NCI-H526 (cell line): ENCODE results near the gene ABHD12B.
"Not testable (repeated sequence)": the region's sequence is repeated elsewhere in the genome, so short reads cannot be mapped to it uniquely, and the experiment has no call there.

Experiments
- DNase-seq, 2 experiments: peaks; one replicate each; lab custom pipeline; 2025; lab: John Stamatoyannopoulos, UW

Gene ABHD12B

DNA sequence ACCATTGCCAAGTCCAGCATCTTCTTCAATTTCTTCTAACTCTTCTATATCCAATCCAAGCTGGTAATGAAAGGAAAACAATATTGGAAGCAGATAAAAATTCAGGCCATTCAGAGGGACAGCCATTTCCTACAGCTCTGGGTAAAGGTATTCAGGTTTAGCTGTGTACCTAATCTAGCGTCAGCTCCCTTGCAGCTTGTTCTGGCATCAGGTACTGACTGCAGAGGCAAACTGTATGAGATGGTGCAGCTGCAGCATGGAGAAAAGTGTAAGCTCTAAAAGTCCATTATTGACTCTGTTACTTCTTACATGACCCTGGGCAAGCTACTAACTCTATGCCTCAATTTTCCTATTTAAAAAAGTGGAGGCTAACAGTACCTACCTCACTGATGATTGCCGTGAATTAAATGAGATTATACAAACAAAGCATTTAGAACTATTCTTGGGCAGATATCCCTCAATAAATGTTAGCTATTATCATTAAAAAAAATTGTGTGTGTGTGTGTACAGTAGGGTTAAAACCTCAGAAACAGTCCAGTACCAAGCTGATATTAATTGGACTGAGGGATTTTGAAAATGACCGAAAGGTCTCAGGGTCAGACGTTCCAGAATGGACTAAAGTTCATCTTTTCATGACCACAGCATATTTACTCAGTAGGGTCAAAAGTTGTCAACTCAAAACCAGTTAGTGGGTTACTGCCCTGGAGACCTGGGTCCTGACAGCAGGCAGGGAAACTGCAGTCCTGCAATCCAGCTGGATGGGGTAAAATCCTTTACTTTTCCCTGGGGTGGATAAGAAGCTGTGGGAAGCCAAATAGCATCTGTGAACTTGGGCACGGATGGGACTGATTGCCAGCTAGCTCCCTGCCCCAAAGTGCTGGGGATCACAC, 63.5 kb downstream of the ABHD12B start:
- no peak for DNase-seq

DNA sequence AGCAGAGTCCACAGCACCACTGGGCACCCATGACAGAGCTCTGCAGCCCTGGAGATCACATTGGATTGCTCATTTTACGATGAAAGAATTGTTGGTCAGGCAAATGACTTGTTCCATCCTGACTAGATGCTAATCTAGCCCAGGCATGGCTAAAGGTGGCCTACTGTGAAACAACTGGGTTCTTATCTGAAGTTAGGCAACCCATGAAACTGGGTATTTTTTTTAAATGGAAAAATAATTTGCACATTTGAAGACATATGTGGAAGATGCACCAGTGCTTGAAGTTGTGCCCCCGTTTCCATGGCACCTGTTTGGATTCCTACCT, 64.1 kb downstream of the ABHD12B start:
- DNase-seq = no peak

DNA sequence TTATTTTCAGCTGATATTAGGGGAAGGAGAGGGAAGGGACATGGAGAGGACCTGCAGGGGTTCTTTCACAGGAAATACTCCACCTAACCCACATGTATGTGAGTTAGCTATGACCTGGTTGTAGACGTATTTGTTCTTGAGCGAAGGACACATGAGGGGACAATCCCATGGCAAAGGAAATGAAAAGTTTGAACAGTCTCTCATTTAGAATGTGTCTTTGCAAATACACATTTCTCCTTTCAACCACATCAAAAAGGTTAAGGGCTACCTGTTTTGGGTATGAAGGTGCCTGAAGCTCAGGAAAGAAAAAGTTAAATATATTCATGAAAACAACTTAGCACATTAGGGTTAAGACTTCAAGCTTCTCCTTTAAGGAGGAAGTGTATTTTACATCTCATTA, 65.0 kb downstream of the ABHD12B start:
- no peak for DNase-seq

DNA sequence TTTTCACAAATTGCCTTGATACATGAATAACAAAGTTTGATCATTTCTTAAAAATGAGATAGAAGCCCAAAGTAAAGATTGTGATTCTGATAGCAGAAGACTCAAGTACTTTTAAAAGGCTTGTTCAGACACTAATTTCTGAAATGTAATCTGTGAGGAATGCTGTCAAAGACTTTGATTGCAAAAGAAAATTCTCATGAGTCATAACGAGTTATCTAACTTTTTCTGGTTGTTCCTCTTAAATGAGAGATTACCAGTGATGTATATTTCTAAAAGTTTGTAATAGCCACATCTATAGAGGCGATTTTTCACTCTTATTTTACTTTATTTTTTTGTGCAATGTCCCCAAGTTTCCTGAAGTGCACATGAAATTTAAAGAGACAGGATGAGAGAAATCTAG, 65.5 kb downstream of the ABHD12B start:
- DNase-seq = no peak

DNA sequence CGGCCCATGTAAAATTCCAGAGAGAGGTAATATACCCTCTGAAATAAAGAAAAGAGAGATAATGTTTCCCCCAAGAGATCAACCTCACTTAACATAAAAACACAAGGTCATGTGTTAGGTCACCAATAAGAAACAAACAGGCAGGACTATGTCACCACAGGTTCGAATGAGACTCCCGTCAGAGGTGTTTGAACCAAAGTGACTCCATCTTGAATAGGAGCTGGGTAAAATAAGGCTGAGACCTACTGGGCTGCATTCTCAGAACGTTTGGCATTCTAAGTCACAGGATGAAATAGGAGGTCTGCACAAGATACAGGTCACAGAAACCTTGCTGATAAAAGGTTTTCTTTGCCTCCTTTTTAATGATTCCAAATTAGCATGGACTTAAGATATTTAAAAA, 65.9 kb downstream of the ABHD12B start:
- no peak for DNase-seq

DNA sequence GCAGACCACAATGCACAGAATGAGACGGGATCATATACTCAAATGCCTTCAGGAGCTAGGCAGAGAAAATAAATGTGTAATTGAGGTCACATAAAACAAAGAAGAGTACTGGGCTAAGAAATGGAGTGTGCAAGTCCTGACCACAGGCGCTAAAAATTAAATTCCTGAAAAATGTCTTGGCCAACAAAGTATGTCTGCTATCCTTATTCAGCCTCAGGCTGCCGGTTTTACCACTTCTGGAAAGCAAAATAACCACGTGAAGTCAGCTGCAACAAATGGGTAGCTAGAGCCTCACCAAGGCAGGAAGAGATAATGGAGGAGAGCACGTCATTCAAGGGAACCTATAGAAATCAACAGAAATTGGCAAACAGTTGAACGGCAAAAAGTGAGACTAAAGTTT, 69.3 kb downstream of the ABHD12B start:
- DNase-seq = no peak

DNA sequence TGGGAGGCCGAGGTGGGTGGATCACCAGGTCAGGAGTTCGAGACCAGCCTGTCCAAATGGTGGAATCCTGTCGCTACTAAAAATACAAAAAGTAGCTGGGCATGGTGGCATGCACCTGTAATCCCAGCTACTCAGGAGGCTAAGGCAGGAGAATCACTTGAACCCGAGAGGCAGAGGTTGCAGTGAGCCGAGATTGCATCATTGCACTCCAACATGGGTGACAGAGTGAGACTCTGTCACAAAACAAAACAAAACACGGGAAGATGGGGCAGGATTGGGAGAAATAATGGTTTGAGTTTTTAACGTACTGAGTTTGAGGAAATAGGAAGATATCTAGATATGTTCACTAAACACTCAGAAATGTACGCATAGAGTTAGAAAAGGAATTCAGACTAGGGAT, 69.8 kb downstream of the ABHD12B start:
- not testable (repeated sequence) for DNase-seq

DNA sequence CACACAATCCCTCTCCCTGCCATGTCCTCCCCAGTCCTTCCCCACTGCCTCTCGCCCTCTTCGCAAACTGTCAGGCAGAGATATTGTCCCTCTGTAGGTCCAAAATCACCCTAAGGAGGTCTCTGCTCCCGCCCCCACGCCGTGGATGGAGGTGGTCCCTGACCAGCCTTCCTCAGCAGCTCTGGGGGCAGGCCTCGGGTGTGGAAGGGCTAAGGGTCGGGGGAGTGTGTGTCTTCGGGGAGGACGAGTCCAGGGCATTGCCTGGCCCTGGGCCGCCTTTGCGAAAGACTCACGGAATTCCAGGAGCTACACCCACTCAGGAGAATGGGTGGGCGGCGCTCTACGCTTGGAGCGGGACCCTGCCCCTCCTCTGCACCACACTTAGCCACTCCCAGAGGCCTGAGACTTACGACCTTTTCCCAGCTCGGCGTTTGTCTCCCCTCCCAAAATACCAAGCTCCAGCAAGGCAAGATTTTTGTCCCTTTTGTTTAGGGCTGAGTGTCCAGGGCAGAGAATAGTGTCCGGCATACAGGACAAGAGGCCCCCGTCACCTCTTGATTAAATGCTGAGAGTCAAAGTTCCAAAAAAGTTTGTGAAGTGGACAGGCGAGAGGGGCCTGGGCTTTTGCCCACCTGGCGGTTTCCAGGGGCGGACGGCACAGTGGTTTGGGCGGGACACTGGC, 71.5 kb downstream of the ABHD12B start:
- no peak for DNase-seq

DNA sequence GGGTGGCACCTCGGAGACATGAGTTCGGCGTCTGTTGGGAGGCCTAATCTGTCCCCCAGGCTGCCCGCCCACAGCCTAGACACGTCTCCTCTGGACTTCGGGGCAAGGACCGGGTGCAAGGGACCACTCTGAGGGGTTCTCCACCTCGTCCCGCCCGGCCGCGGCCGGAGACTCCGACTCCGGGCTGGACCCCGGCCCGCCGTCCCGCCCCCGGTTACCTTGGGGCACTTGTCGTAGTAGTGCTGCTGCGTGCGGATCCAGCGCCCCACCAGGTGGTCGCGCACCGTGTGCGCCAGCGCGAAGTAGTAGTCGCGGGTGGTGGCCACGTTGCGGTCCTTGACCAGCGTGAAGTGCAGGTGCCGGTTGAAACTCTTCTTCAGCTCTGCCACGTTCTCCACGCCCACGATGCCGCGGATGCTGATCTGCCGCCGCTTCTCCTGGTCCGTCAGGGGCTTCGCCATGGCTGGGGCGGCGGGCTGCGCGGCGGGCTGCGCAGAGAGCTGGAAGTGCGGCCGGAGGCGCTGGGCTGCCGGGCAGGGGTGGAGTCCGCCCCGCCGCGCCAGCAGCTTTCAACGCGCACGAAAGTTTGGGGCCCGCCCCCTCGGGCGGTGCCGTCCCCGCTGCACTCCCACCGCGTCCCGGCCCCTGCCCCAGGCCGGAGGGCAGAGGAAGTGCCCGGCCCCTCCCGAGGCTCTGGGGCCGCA, 72.2 kb downstream of the ABHD12B start, which contains the start of gene PYGL:
Gene PYGL, minus strand, starts transcription at position 541 of the 704 bp plus-strand sequence. Its CDS starts 80 bp downstream, at position 461.
- peak in 1 of 2 experiments; percentile 71 for DNase-seq

DNA sequence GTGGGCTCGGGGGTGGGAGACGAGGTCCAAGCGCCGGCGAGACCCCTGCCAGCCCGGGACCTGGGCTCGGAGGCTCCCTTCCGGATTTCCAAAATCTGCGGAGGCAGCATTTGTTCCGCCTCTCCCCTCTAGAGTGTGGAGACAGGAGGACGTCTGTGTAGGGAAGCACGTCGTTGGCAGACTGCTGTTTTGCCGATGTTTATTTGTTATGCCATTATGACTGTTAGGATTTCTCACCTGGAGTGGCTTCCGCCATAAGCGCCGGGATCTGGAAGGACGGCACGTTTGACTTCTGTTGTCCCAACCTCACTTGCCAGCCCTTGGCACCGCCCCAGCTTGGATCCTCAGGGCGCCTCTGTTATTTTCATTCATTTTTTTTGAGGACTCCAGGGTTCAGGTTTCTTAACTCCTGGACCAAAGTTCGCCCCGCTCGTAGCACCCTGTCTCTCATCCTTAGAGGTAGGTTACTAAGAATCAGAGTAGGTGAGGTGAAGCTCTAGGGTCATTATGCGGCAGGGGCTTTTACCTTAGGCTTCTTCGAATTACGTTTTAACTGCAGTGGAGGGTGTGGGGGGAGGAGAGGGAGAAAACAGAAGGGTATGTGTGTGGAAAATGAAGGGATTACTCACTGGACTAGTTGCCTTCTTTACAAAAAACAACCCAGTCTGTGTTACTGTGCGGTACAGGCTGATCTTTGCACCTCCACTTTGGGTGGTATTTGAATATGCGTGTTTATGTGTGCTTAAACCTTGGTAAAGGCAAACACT, 73.0 kb downstream of the ABHD12B start:
- DNase-seq = peak in 1 of 2 experiments; percentile 55

DNA sequence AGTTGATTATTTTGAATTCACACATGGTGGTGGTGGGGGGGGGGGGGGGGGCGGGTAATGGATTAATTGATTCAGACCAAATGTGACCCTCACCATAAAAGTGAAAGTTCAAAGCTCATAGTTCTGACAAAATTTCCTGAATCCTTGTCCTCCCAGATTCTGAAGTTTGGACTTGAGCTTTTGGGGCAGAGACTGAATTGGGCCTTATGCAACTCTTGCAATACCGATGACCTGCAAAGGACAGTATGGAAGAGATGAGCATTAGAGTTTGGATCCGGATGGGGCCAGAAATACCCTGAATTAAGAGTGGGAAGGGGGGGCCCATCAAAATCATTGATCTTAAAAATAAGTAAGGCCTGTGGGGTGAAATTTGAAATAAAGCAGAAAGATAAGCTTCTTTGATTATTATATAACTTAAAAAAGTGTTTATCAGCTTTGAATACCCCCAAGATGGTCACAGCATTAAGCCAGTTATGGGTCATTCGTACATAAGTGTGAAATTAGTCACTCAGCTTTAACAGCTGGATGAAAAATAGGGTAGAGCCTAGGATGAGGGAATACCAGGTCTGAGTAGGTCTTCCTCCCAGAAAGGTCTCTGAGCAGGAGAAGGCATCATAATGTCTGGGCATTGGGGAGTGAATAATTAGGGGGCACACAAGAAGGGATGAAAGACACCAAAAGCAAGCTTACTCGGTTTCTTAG, 74.5 kb downstream of the ABHD12B start:
- DNase-seq = no peak

DNA sequence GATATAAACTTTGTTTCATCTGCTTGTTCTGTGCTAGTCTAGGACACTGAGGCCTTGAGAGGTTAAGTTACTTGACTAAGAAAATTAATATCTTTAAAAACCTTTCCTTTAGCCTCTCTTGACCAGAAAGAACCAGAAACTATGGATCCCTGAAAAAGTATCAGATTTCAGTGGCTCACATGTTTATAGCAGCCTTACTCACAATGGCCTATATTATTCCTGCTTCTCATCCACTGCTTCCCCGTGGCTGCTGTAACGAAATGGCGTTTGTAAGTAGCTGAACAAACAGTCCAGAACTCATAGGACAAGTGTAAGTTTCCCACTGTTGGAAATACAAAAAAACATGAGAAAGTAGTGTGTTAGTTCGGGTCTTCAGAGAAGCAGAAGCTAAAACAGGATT, 75.6 kb downstream of the ABHD12B start:
- no peak for DNase-seq

DNA sequence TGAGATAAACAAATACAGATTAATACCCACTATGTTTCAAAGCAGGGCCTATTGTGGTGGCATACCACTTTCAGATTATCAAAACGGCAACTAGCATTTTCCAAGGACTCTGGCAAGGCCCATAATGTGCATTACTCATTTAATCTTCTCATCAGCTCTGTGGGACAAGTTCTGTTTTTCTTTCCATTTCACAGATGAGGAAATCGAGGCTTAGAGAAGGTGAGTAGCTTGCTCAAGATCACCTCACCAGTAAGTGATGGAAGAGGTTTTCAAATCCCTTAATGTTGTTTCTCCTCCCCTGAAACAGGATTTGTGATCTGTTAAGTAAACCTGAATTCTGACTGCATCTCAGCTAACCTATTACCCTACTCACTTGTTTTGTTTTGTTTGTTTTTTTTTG, 76.4 kb downstream of the ABHD12B start:
- DNase-seq = no peak

DNA sequence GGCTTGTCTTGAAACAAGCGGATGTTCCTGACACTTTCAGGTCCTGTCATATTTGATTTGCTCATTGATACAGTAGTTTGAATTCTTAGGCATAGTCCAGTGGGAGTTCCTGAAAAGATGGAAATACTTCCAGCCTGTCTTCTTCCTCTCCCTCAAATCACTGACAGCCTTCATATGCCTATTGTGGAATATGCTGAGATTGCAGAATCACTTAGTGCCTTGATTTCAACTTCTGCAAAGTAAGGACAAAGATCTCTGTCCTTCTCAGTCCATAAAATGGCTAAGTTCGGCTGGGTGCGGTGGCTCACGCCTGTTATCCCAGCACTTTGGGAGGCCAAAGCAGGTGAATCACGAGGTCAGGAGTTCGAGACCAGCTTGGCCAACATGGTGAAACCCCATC, 79.2 kb downstream of the ABHD12B start:
- DNase-seq = no peak

DNA sequence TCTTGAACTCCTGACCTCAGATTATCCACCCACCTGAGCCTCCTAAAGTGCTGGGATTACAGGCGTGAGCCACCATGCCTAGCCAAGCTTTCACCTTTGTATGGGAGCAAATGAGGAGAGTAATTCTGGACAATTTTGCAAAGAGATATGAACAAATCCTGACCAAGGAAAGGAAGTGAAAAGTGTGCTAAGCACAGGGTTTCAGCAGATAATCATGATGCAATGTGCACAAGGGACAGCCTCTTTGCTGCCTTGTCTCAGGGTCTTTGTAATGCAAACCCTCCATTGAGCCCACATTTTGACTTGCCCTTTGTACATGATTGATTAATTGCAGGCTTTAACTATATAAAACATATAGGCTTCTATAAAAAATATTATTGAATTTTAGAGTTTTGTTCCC, 81.6 kb downstream of the ABHD12B start:
- no peak for DNase-seq
